ENCODE data around the gene SIK3. TPM values are rescaled to one million over a fixed set of nuclear protein-coding genes. Genes with fewer than 3 reads are reported as not detected.

The SIK3 gene
- total RNA-seq, 2 donors from 2014 or later, result 37.2 to 43.5 TPM

GRCh38 chr11:116910378-116910777 lies 187.8 kb downstream of the SIK3 start:
- Histone ChIP-seq H3K27ac (ENCODE audit: low read depth, low read length) (no peak overlapping the region), H3K36me3 (ENCODE audit: control insufficient read depth, insufficient read depth, low read length) (no peaks in the 10 kb centered on the region), H3K4me3 (ENCODE audit: low read length) (no peak overlapping the region), H3K9ac (ENCODE audit: extremely low read depth, low read length, poor library complexity, severe bottlenecking) (no peak overlapping the region), H3K27me3 (ENCODE audit: control insufficient read depth, insufficient read depth, low read length, poor library complexity, severe bottlenecking) (no peaks in the 10 kb centered on the region), H3K9me3 (ENCODE audit: control insufficient read depth, low read length) (no peaks in the 10 kb centered on the region), H3K4me1 (ENCODE audit: control insufficient read depth, insufficient read depth, low read length) (no peaks in the 10 kb centered on the region)
- H3K4me1 Mint-ChIP-seq, result peaks cover 1% of the 10 kb centered on the region
- no peak overlapping the region for H3K4me3 Mint-ChIP-seq
- no peak overlapping the region for H3K27ac Mint-ChIP-seq
- no peaks in the 10 kb centered on the region for H3K9me3 Mint-ChIP-seq
- H3K36me3 Mint-ChIP-seq (ENCODE audit: low read depth), result peaks cover 3% of the 10 kb centered on the region
- WGBS, 2 experiments (ENCODE audit: insufficient coverage in 1 of 2, insufficient read length in 1 of 2), result 98 to 100% methylated on average over 1 to 2 of the region's 2 CpGs
- no peaks in the 10 kb centered on the region for H3K27me3 Mint-ChIP-seq (ENCODE audit: insufficient read depth)
- TF ChIP-seq, protein P1, sequence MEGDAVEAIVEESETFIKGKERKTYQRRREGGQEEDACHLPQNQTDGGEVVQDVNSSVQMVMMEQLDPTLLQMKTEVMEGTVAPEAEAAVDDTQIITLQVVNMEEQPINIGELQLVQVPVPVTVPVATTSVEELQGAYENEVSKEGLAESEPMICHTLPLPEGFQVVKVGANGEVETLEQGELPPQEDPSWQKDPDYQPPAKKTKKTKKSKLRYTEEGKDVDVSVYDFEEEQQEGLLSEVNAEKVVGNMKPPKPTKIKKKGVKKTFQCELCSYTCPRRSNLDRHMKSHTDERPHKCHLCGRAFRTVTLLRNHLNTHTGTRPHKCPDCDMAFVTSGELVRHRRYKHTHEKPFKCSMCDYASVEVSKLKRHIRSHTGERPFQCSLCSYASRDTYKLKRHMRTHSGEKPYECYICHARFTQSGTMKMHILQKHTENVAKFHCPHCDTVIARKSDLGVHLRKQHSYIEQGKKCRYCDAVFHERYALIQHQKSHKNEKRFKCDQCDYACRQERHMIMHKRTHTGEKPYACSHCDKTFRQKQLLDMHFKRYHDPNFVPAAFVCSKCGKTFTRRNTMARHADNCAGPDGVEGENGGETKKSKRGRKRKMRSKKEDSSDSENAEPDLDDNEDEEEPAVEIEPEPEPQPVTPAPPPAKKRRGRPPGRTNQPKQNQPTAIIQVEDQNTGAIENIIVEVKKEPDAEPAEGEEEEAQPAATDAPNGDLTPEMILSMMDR (conservative IDR thresholded peaks at IDR 0.05), result no peak
- DNase-seq, result no peak

DNA sequence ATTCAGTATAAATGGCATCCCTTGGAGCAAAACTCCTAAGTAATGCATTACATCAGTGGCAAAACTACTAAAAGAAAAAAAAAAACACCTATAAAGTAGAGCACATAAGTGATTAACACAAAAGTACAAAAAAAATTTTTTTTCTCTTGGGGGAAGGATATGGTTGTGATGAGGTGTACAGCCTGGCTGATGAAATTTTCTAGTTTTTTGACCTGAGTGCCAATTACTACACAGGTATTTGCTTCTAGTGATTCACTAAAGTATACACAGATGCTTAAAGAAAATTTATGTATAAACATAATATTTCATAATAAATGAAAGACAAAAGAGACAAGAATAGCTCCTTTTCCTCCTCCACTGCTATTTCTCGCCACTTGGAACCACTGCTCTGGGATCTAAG lies 189.0 kb downstream of the SIK3 start:
- no peaks in the 10 kb centered on the region for H3K27me3 ChIP-seq (ENCODE audit: control insufficient read depth, insufficient read depth, low read length, poor library complexity, severe bottlenecking)
- peaks cover 1% of the 10 kb centered on the region for H3K4me1 Mint-ChIP-seq
- no peaks in the 10 kb centered on the region for H3K9me3 Mint-ChIP-seq
- H3K27ac Mint-ChIP-seq, result no peak overlapping the region
- TF ChIP-seq, protein P1 (conservative IDR thresholded peaks at IDR 0.05), result no peak
- no peak overlapping the region for H3K9ac ChIP-seq (ENCODE audit: extremely low read depth, low read length, poor library complexity, severe bottlenecking)
- no peak overlapping the region for H3K4me3 ChIP-seq (ENCODE audit: low read length)
- no peaks in the 10 kb centered on the region for H3K4me1 ChIP-seq (ENCODE audit: control insufficient read depth, insufficient read depth, low read length)
- DNase-seq, result no peak
- H3K9me3 ChIP-seq (ENCODE audit: control insufficient read depth, low read length), result no peaks in the 10 kb centered on the region
- H3K36me3 ChIP-seq (ENCODE audit: control insufficient read depth, insufficient read depth, low read length), result no peaks in the 10 kb centered on the region
- H3K27me3 Mint-ChIP-seq (ENCODE audit: insufficient read depth), result no peaks in the 10 kb centered on the region
- H3K36me3 Mint-ChIP-seq (ENCODE audit: low read depth), result peaks cover 7% of the 10 kb centered on the region
- no peak overlapping the region for H3K27ac ChIP-seq (ENCODE audit: low read depth, low read length)
- WGBS, 2 experiments (ENCODE audit: insufficient coverage in 1 of 2, insufficient read length in 1 of 2), result 100% methylated on average over 1 of the region's 1 CpG; no CpG with 5 or more reads in 1 of the 2 experiments
- H3K4me3 Mint-ChIP-seq, result no peak overlapping the region

- WGBS, 2 experiments (ENCODE audit: insufficient coverage in 1 of 2, insufficient read length in 1 of 2), result 97 to 98% methylated on average over 5 to 6 of the region's 6 CpGs
- H3K36me3 Mint-ChIP-seq (ENCODE audit: low read depth), result peaks cover 12% of the 10 kb centered on the region
- H3K4me1 ChIP-seq (ENCODE audit: control insufficient read depth, insufficient read depth, low read length), result no peaks in the 10 kb centered on the region
- DNase-seq, result no peak
- H3K4me3 Mint-ChIP-seq, result no peak overlapping the region
- H3K27ac Mint-ChIP-seq, result no peak overlapping the region
- no peak overlapping the region for H3K27ac ChIP-seq (ENCODE audit: low read depth, low read length)
- no peaks in the 10 kb centered on the region for H3K27me3 Mint-ChIP-seq (ENCODE audit: insufficient read depth)
- no peaks in the 10 kb centered on the region for H3K9me3 Mint-ChIP-seq
- peaks cover 11% of the 10 kb centered on the region for H3K36me3 ChIP-seq (ENCODE audit: control insufficient read depth, insufficient read depth, low read length)
- H3K4me3 ChIP-seq (ENCODE audit: low read length), result no peak overlapping the region
- no peaks in the 10 kb centered on the region for H3K27me3 ChIP-seq (ENCODE audit: control insufficient read depth, insufficient read depth, low read length, poor library complexity, severe bottlenecking)
- H3K9ac ChIP-seq (ENCODE audit: extremely low read depth, low read length, poor library complexity, severe bottlenecking), result no peak overlapping the region
- no peaks in the 10 kb centered on the region for H3K4me1 Mint-ChIP-seq
- no peaks in the 10 kb centered on the region for H3K9me3 ChIP-seq (ENCODE audit: control insufficient read depth, low read length)
- TF ChIP-seq, protein P1 (conservative IDR thresholded peaks at IDR 0.05), result no peak
Measured at GRCh38 chr11:116906479-116906878, 191.7 kb downstream of the SIK3 start.
